ENCODE data around the gene NDRG4. TPM values are rescaled to one million over a fixed set of nuclear protein-coding genes. Genes with fewer than 3 reads are reported as not detected.

The NDRG4 gene
- total RNA-seq, 2 donors from 2014 or later, result 81.9 to 95.9 TPM

- Histone ChIP-seq H3K4me1 (ENCODE audit: control insufficient read depth, insufficient read depth, low read length) (no peaks in the 10 kb centered on the region), H3K4me3 (ENCODE audit: low read length) (no peak overlapping the region), H3K27me3 (ENCODE audit: control insufficient read depth, insufficient read depth, low read length, poor library complexity, severe bottlenecking) (no peaks in the 10 kb centered on the region), H3K9ac (ENCODE audit: extremely low read depth, low read length, poor library complexity, severe bottlenecking) (no peak overlapping the region), H3K27ac (ENCODE audit: low read depth, low read length) (no peak overlapping the region), H3K9me3 (ENCODE audit: control insufficient read depth, low read length) (no peaks in the 10 kb centered on the region), H3K36me3 (ENCODE audit: control insufficient read depth, insufficient read depth, low read length) (peaks cover 95% of the 10 kb centered on the region)
- H3K4me3 Mint-ChIP-seq, result no peak overlapping the region
- no peaks in the 10 kb centered on the region for H3K27me3 Mint-ChIP-seq (ENCODE audit: insufficient read depth)
- 87 to 100% methylated on average over 1 to 2 of the region's 2 CpGs for WGBS, 2 experiments (ENCODE audit: insufficient coverage in 1 of 2, insufficient read length in 1 of 2)
- no peaks in the 10 kb centered on the region for H3K9me3 Mint-ChIP-seq
- peaks cover 87% of the 10 kb centered on the region for H3K36me3 Mint-ChIP-seq (ENCODE audit: low read depth)
- H3K27ac Mint-ChIP-seq, result peak overlapping the region; percentile 21
- no peaks in the 10 kb centered on the region for H3K4me1 Mint-ChIP-seq
- DNase-seq, result no peak
- no peak for TF ChIP-seq CTCF (conservative IDR thresholded peaks at IDR 0.05)
Measured at GRCh38 chr16:58548378-58548777, 48.4 kb downstream of the NDRG4 start.

GRCh38 chr16:58551496-58551895, 51.6 kb downstream of the NDRG4 start:
- TF ChIP-seq CTCF (conservative IDR thresholded peaks at IDR 0.05), result no peak
- no peaks in the 10 kb centered on the region for H3K9me3 Mint-ChIP-seq
- no peak overlapping the region for H3K4me3 ChIP-seq (ENCODE audit: low read length)
- H3K27ac Mint-ChIP-seq, result no peak overlapping the region
- H3K9ac ChIP-seq (ENCODE audit: extremely low read depth, low read length, poor library complexity, severe bottlenecking), result no peak overlapping the region
- H3K4me1 Mint-ChIP-seq, result no peaks in the 10 kb centered on the region
- H3K27me3 Mint-ChIP-seq (ENCODE audit: insufficient read depth), result no peaks in the 10 kb centered on the region
- H3K36me3 Mint-ChIP-seq (ENCODE audit: low read depth), result peaks cover 83% of the 10 kb centered on the region
- no peak overlapping the region for H3K27ac ChIP-seq (ENCODE audit: low read depth, low read length)
- WGBS, 2 experiments (ENCODE audit: insufficient coverage in 1 of 2, insufficient read length in 1 of 2), result 94 to 100% methylated on average over 3 of the region's 3 CpGs
- H3K9me3 ChIP-seq (ENCODE audit: control insufficient read depth, low read length), result no peaks in the 10 kb centered on the region
- no peaks in the 10 kb centered on the region for H3K4me1 ChIP-seq (ENCODE audit: control insufficient read depth, insufficient read depth, low read length)
- H3K36me3 ChIP-seq (ENCODE audit: control insufficient read depth, insufficient read depth, low read length), result peaks cover 93% of the 10 kb centered on the region
- DNase-seq, result no peak
- no peaks in the 10 kb centered on the region for H3K27me3 ChIP-seq (ENCODE audit: control insufficient read depth, insufficient read depth, low read length, poor library complexity, severe bottlenecking)
- no peak overlapping the region for H3K4me3 Mint-ChIP-seq

GRCh38 chr16:58556678-58557077, 56.7 kb downstream of the NDRG4 start:
- H3K27me3 Mint-ChIP-seq (ENCODE audit: insufficient read depth), result no peaks in the 10 kb centered on the region
- H3K4me3 ChIP-seq (ENCODE audit: low read length), result no peak overlapping the region
- no peaks in the 10 kb centered on the region for H3K4me1 Mint-ChIP-seq
- no peak overlapping the region for H3K27ac Mint-ChIP-seq
- H3K9me3 ChIP-seq (ENCODE audit: control insufficient read depth, low read length), result no peaks in the 10 kb centered on the region
- 84 to 88% methylated on average over 1 to 2 of the region's 2 CpGs for WGBS, 2 experiments (ENCODE audit: insufficient coverage in 1 of 2, insufficient read length in 1 of 2)
- H3K36me3 Mint-ChIP-seq (ENCODE audit: low read depth), result peaks cover 63% of the 10 kb centered on the region
- no peak overlapping the region for H3K4me3 Mint-ChIP-seq
- TF ChIP-seq CTCF (conservative IDR thresholded peaks at IDR 0.05), result no peak
- H3K9ac ChIP-seq (ENCODE audit: extremely low read depth, low read length, poor library complexity, severe bottlenecking), result no peak overlapping the region
- peaks cover 94% of the 10 kb centered on the region for H3K36me3 ChIP-seq (ENCODE audit: control insufficient read depth, insufficient read depth, low read length)
- no peak overlapping the region for H3K27ac ChIP-seq (ENCODE audit: low read depth, low read length)
- DNase-seq, result no peak
- no peaks in the 10 kb centered on the region for H3K4me1 ChIP-seq (ENCODE audit: control insufficient read depth, insufficient read depth, low read length)
- H3K27me3 ChIP-seq (ENCODE audit: control insufficient read depth, insufficient read depth, low read length, poor library complexity, severe bottlenecking), result no peaks in the 10 kb centered on the region
- H3K9me3 Mint-ChIP-seq, result no peaks in the 10 kb centered on the region

Other genes with a start within 250 kb of the NDRG4 start
- gene PRSS54, start 205.1 kb upstream of the NDRG4 start, total RNA-seq, result not detected
- 10 to 100 TPM; 10.5 to 14.7 TPM for gene GINS3, start 107.7 kb upstream of the NDRG4 start, total RNA-seq
- gene SETD6, start 15.4 kb downstream of the NDRG4 start, total RNA-seq, result 10 to 100 TPM; 37.2 to 42.3 TPM
- 100 to 1,000 TPM; 253 to 263 TPM for gene CNOT1, start 129.7 kb downstream of the NDRG4 start, total RNA-seq
- 10 to 100 TPM; 42.5 to 53.8 TPM for gene SLC38A7, start 184.6 kb downstream of the NDRG4 start, total RNA-seq
- 100 to 1,000 TPM; 106 to 128 TPM for gene GOT2, start 234.2 kb downstream of the NDRG4 start, total RNA-seq